ENCODE results near the gene CFL1.

- TF ChIP-seq EZH2 (IDR thresholded peaks at IDR 0.05; ENCODE audit: borderline replicate concordance, low read length) (no peak), CTCF (conservative IDR thresholded peaks at IDR 0.05 in 1 of 2, IDR thresholded peaks at IDR 0.05 in 1 of 2; ENCODE audit: extremely low read depth in 1 of 2, insufficient read depth in 1 of 2, low read depth in 1 of 2, low read length in 2 of 2) (no peak)
Measured at GRCh38 chr11:65866509-65867283, 8.7 kb upstream of the CFL1 start.
